ENCODE data around the gene PHAF1. TPM values are rescaled to one million over a fixed set of nuclear protein-coding genes. Genes with fewer than 3 reads are reported as not detected.

PHAF1 gene
- total and polyA plus RNA-seq, 9 of the 15 experiments (the other 6 are each of a cell fraction or from before 2014, with no cell fraction given) = 5.1 to 25.4 (median 13.8) TPM

- TF ChIP-seq ZMIZ1 (IDR thresholded peaks at IDR 0.05; ENCODE audit: low read depth in 2 of 2, low read length in 2 of 2) (no peak), TSHZ1 (CRISPR knock-in tag; IDR thresholded peaks at IDR 0.05) (no peak), FOXJ3 (CRISPR knock-in tag; IDR thresholded peaks at IDR 0.05) (no peak), MAX (CRISPR knock-in tag; IDR thresholded peaks at IDR 0.05) (peak; percentile 36; the same call in 1 of the 2 replicates), GTF2A2 (tag; IDR thresholded peaks at IDR 0.05) (no peak), NFE2L1 (tag; IDR thresholded peaks at IDR 0.05; ENCODE audit: borderline replicate concordance, low read depth) (no peak), PRPF4 (IDR thresholded peaks at IDR 0.05; ENCODE audit: insufficient read depth, low read depth, low read length, poor library complexity, severe bottlenecking) (no peak), TAL1 (IDR thresholded peaks at IDR 0.05) (no peak), CEBPB (tag; IDR thresholded peaks at IDR 0.05) (no peak), RBBP5 (IDR thresholded peaks at IDR 0.05; ENCODE audit: borderline replicate concordance, insufficient read depth, low read length, poor library complexity, severe bottlenecking) (no peak), NR0B1 (IDR thresholded peaks at IDR 0.05; ENCODE audit: partially characterized antibody) (no peak), POLR3A (IDR thresholded peaks at IDR 0.05; ENCODE audit: borderline replicate concordance, extremely low read depth, insufficient read depth, insufficient read length) (no peak), PBX2 (CRISPR knock-in tag; IDR thresholded peaks at IDR 0.05; ENCODE audit: low read depth) (no peak), PBX2 (tag; conservative IDR thresholded peaks at IDR 0.05; ENCODE audit: low read depth) (no peak)
Measured at GRCh38 chr16:67191995-67192681, 82.4 kb downstream of the PHAF1 start, which contains the start of gene E2F4 (continued).

All from K562 (cell line).